LNCaP clone FGC (cell line): Measurements from ENCODE around the gene GCN1.
"Not testable (repeated sequence)": the region's sequence is repeated elsewhere in the genome, so short reads cannot be mapped to it uniquely, and the experiment has no call there.

Experiments used
- DNase-seq: peaks from one replicate; pipeline ENCODE4 v3.0.0-alpha.2; 2011; ENCODE audit warnings: low read depth
- H3K4me3 ChIP-seq: 2 replicates; pipeline ENCODE4 v1.5.1; 2011; ENCODE audit warnings: mild to moderate bottlenecking, low read depth, low read length, control low read depth
- TF ChIP-seq, protein P1 (sequence below): IDR thresholded peaks from 2 replicates; pipeline ENCODE4 v1.5.1; 2012; ENCODE audit warnings: mild to moderate bottlenecking; ENCODE audit not compliant: control insufficient read depth, insufficient read depth; ENCODE audit errors: extremely low read depth

The GCN1 gene

DNA sequence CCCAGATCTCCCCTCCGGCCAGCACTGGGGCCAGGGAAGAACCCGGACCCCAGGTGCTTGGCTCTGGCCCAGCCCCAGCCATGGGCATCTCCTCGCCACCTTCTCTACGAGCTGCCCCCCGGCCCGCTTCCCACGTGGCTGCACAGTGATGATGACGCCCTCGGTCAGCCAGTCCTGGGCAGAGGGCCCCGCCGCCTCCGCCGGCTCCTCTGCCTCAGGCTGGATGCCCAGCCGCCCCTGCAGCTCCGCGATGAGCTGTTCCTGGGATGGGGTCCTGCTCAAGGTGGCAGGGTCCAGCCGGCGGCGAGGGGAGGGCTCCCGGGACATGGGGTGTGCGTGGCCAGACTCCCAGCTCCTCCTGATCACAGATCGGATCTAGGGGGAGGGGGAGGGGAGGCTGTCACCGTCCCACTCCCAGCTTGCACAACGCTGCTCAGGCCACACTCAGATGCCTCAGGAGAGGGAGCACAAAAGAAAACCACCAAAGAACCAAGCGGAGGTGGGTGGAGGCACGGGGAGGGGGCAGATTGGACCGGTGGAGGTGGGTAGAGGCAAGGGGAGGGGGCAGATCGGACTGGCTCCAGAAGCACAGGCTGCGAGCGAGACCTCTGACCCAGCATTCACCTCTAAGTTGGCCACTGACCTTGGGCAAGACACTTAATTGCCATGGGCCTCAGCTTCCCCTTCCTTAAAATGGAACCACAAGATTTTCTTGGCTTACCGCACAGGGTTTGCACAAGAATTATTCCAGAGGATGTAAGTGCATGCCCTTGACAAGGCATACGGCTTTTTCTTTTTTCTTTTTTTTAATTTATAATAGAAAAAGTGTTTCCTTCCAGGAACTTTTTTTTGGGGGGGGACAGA lies 22.5 kb upstream of the GCN1 start:
- no peak for DNase-seq
- TF ChIP-seq, protein P1, sequence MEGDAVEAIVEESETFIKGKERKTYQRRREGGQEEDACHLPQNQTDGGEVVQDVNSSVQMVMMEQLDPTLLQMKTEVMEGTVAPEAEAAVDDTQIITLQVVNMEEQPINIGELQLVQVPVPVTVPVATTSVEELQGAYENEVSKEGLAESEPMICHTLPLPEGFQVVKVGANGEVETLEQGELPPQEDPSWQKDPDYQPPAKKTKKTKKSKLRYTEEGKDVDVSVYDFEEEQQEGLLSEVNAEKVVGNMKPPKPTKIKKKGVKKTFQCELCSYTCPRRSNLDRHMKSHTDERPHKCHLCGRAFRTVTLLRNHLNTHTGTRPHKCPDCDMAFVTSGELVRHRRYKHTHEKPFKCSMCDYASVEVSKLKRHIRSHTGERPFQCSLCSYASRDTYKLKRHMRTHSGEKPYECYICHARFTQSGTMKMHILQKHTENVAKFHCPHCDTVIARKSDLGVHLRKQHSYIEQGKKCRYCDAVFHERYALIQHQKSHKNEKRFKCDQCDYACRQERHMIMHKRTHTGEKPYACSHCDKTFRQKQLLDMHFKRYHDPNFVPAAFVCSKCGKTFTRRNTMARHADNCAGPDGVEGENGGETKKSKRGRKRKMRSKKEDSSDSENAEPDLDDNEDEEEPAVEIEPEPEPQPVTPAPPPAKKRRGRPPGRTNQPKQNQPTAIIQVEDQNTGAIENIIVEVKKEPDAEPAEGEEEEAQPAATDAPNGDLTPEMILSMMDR = no peak

DNA sequence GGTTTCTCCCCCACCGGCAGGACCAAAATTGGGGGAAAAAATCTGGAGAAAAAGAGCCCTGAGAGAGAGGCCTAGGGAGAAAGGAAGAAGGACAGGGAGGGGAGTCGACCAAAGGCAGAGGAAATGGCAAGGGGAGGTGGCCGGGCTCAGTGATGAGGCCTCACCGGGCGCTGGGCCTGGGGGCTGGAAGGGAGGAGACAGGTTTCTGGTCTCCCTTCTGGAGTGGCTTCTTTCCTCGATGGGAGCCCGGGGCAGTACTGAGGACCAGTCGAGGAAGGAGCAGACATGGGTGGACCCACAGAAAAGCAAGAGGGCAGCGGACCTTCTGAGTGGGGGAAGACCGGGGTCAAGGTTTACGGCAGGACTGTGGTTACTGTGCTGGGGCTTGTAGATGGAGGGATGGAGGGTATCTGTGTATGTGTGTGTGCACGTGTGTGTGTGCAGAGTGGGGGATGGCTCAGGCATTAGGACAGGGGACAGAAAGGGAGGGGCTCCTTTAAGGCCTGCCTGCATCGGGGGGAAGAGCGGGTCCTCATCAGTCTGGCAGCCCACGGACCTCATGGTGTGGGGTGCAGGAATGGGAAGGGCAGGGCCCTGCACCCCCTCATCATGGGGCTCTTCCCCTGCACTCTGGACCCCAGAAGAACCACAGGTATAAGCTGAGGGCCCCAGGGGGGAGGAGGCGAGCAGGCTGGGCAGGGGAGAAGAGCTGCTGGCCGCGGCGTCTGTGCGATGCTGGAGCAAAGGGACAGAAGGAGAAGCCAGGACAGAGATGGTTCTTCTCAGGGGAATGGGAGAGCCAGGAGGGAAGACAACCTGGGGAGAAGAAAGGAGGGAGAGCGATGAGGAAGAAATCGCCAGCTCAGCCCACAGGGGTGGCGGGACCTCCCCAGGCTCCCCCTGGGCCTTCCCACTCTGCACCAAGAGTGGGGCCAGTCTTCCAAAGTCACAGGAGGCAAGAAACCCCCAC lies 21.5 kb upstream of the GCN1 start:
- DNase-seq = no peak
- TF ChIP-seq, protein P1 = no peak
- H3K4me3 ChIP-seq = no peak overlapping the region

More for the DNA sequence above, 22.5 kb upstream of the GCN1 start:
- no peak overlapping the region for H3K4me3 ChIP-seq

DNA sequence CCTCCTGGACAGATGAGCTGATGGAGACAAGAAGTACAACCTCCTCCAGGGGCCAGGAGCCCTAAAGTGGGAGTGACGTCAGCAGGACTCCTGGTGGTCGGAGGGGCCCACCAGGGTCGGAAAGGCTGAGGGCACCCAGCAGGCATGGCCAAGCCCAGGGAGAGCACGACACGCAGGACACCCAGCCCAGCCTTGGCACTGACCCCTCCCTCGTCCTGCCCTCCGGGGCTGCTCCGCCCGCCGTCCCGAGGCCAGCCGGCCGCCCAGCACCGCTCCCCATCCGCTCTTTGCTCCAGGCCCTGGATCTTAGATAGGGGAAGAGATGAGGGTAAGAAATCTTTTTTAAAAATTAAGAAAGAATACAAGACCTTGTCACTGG lies 20.8 kb upstream of the GCN1 start:
- no peak for DNase-seq
- H3K4me3 ChIP-seq = no peak overlapping the region
- TF ChIP-seq, protein P1 = no peak

DNA sequence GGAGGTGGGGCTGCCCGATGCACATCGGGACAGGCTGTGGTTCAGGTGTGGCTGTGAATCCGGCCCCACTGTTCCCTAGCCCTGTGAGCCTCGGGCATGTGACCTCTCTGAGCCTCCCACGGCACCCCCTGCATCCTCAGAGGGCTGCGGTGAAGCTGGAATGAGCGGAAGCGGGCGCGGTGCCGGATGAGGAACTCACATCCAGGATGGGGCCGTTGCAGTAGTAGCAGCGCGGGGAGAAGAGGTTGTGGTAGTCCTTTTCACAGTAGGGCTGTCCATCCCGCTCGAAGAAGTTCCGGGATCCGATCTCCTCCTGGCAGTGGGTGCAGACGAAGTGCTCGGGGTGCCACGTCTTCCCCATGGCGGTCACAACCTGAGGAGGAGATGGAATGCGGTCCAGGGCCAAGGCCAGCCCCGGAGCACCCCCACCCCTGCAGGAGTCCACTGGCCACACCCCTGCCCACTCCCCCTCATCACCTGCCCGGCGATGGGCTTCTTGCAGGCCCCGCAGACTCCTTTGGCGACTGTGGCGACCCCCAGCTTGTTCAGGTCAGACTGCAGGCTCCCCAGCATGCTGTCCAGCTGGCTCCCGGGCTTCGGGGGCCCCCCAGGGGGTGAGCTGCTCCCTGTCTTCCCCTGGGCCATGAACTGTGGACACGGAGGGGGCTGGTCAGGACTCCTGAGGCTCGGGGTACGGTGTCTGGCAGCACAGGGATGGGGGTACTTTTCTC lies 20.3 kb upstream of the GCN1 start:
- no peak for DNase-seq
- H3K4me3 ChIP-seq = no peak overlapping the region
- TF ChIP-seq, protein P1 = no peak

DNA sequence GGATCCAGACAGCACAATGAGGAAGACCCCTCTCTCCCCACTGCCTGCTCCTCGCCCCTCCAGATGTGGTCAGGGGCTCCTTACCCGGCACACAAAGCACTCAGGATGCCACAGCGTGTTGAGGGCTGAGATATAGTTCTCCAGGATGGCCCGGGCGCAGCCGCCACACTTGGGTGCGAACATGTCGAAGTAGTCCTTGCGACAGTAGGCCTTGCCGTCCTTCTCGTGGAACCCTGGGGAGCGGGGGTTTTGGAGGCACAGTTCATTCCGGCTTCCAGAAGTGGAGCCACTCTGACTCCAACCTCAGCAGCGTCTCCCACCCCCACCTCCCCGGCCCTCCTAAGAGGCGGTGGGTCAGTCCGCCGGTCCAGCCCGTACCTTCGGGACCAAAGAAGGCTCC lies 19.2 kb upstream of the GCN1 start:
- no peak overlapping the region for H3K4me3 ChIP-seq
- TF ChIP-seq, protein P1 = no peak
- DNase-seq = no peak

DNA sequence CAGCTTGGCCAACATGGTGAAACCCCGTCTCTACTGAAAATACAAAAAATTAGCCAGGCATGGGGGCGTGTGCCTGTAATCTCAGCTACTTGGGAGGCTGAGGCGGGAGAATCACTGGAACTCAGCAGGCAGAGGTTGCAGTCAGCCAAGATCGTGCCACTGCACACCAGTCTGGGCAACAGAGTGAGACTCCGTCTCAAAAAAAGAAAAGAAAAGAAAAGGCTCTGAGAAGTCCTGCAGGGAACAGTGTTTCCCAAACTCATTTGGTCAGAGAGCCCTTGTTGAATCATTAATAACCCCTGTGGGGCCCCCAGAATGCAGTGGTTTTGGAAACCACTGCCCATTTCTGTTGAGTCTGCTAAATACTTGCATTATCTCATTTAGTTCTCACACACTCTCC lies 18.7 kb upstream of the GCN1 start:
- not testable (repeated sequence) for DNase-seq

More for the DNA sequence above, 18.7 kb upstream of the GCN1 start:
- H3K4me3 ChIP-seq = not testable (repeated sequence)
